Mucosa of rectum (tissue), 2 donors: ENCODE results near the gene TMSB4Y.

ENCODE experiments used
- H3K27ac ChIP-seq, 2 donors: one replicate each; pipeline ENCODE4 v1.7.0; 2013; ENCODE audit warnings: inconsistent platforms in 2 of 2, low read depth in 2 of 2, low read length in 2 of 2
- H3K27me3 ChIP-seq, 2 donors: one replicate each; pipeline ENCODE4 v1.7.0; 2013; ENCODE audit warnings: low read length in 2 of 2; ENCODE audit not compliant: control insufficient read depth in 2 of 2, insufficient read depth in 2 of 2
- H3K36me3 ChIP-seq, 2 donors: one replicate each; pipeline ENCODE4 v1.7.0; 2013; ENCODE audit warnings: low read length in 2 of 2; ENCODE audit not compliant: control insufficient read depth in 2 of 2, insufficient read depth in 2 of 2
- H3K4me1 ChIP-seq, 2 donors: one replicate each; pipeline ENCODE4 v1.7.0; 2013; ENCODE audit warnings: low read length in 2 of 2, mild to moderate bottlenecking in 1 of 2; ENCODE audit not compliant: control insufficient read depth in 2 of 2, insufficient read depth in 2 of 2
- H3K4me3 ChIP-seq, 2 donors: one replicate each; pipeline ENCODE4 v1.7.0; 2013; ENCODE audit warnings: low read length in 2 of 2
- H3K9ac ChIP-seq, 2 donors: one replicate each; pipeline ENCODE4 v1.7.0; 2013; ENCODE audit warnings: low read length in 2 of 2, low read depth in 1 of 2, mild to moderate bottlenecking in 1 of 2
- H3K9me3 ChIP-seq, 2 donors: one replicate each; pipeline ENCODE4 v1.7.0; 2013; ENCODE audit warnings: low read length in 2 of 2; ENCODE audit not compliant: control insufficient read depth in 2 of 2
- donor health status: healthy.
- donor health status: Normal muscosa, but diverticular disease.

Gene TMSB4Y

DNA sequence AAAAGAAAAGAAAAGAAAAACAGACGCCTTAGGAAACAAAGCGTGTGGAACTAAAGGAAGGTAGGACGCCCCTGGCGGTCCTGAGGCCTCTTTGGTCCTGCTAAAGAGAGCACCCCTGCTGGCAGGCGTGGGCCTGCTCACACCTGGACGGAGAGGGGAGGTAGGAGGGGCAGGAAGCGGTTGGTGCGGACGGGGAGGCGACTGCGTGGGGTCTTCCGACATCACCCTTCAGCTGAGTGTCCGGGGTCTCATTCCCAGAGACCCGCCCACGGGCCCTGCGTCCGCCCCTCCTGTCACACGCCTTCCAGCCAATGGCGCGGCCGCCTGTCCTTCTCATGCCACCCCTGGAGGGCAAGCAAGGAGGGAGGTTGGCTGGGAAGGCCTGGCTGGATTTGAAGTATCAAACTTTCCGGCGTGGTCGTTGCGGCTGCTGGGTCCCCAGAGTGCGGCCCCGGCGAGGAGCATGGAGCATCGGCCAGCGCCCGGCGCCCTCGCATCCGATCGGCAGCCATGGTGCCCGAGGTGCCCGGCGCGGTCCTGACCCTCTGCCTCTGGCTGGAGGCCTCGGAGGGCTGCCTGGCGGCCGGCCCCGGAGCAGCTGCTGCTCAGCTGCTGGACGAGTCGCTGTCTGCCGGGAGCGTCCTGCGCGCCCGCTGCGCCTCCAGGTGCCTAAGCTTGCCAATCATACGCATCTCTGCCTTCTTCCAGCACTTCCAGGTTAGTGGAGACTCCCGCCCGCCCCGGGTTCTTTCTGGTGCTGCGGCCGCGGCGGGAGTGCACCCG, 47.8 kb downstream of the TMSB4Y start:
- no peaks in the 10 kb centered on the region for H3K4me1 ChIP-seq
- no peaks in the 10 kb centered on the region for H3K9me3 ChIP-seq
- no peaks in the 10 kb centered on the region for H3K36me3 ChIP-seq
- no peak overlapping the region for H3K4me3 ChIP-seq
- H3K9ac ChIP-seq = no peak overlapping the region
- no peak overlapping the region for H3K27ac ChIP-seq
- no peaks in the 10 kb centered on the region for H3K27me3 ChIP-seq

DNA sequence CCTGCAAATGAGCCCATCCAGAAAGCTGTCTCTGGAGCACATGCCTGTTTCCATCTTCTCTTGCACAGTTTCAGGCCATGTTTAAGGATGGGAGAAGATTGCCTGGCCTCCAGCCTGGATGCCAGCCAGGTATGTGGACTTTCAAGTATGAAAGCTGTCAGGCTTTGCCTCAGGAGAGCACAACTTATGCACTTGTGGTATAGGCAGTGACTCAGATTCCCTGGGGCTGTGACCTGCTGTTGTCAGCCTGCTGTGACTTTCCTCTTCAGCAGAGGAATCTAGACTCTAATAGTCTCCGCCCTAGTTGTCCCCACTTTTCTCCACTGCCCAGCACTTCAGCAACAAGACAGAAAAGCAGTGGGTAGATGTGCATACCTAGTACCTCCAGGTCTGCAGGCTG, 51.0 kb downstream of the TMSB4Y start:
- Histone ChIP-seq H3K27ac (no peak overlapping the region), H3K9ac (no peak overlapping the region), H3K4me3 (no peak overlapping the region), H3K9me3 (no peaks in the 10 kb centered on the region), H3K27me3 (no peaks in the 10 kb centered on the region), H3K4me1 (no peaks in the 10 kb centered on the region), H3K36me3 (no peaks in the 10 kb centered on the region)
